Skin of body (tissue), 2 donors: ENCODE data around the gene TXLNB. TPM values are rescaled to one million over a fixed set of nuclear protein-coding genes. Genes with fewer than 3 reads are reported as not detected.
"Not testable (repeated sequence)": the region's sequence is repeated elsewhere in the genome, so short reads cannot be mapped to it uniquely, and the experiment has no call there.

Source experiments
- DNase-seq: peaks from one replicate; lab custom pipeline; 2025; lab: John Stamatoyannopoulos, UW
- total RNA-seq: library from RNA; depleted of rRNA; stranded (reverse); fragments of >200 nt; gene quantifications from one replicate; pipeline ENCODE4 v1.2.3, GENCODE V29; 2014

Gene TXLNB
- total RNA-seq, 1 donor from 2014 or later = 15.0 TPM

GRCh38 chr6:139236105-139236504 lies 55.7 kb downstream of the TXLNB start:
- no peak for DNase-seq

- DNase-seq = no peak
These were observed 56.1 kb downstream of the TXLNB start for GRCh38 chr6:139235661-139236060.

GRCh38 chr6:139234193-139234592 lies 57.6 kb downstream of the TXLNB start:
- not testable (repeated sequence) for DNase-seq

- DNase-seq = no peak
These were observed 60.6 kb downstream of the TXLNB start for GRCh38 chr6:139231206-139231605.

GRCh38 chr6:139230391-139230840 lies 61.4 kb downstream of the TXLNB start:
- no peak for DNase-seq

- not testable (repeated sequence) for DNase-seq
These were observed 63.4 kb downstream of the TXLNB start for GRCh38 chr6:139228387-139228786.

- DNase-seq = no peak
These were observed 72.1 kb downstream of the TXLNB start for GRCh38 chr6:139219746-139220145.

- peak; percentile 68 for DNase-seq
These were observed 72.5 kb downstream of the TXLNB start for GRCh38 chr6:139219271-139219729.

- not testable (repeated sequence) for DNase-seq
These were observed 79.3 kb downstream of the TXLNB start for GRCh38 chr6:139212460-139212859.

GRCh38 chr6:139210766-139211165 lies 81.0 kb downstream of the TXLNB start:
- DNase-seq = not testable (repeated sequence)

- no peak for DNase-seq
These were observed 86.0 kb downstream of the TXLNB start for GRCh38 chr6:139205843-139206242.

GRCh38 chr6:139204978-139205377 lies 86.8 kb downstream of the TXLNB start:
- DNase-seq = no peak

GRCh38 chr6:139201378-139201777 lies 90.4 kb downstream of the TXLNB start:
- DNase-seq = no peak

- DNase-seq = no peak
These were observed 93.1 kb downstream of the TXLNB start for GRCh38 chr6:139198529-139199288.

GRCh38 chr6:139194740-139195139 lies 97.1 kb downstream of the TXLNB start:
- DNase-seq = no peak

Other genes with a start within 250 kb of the TXLNB start
- gene HECA, start 156.9 kb downstream of the TXLNB start, total RNA-seq = 39.7 TPM
- gene CITED2, start 82.7 kb upstream of the TXLNB start, total RNA-seq = 46.0 TPM